Neural cell (in vitro differentiated cells): ENCODE data around the gene SUMO4. TPM values are rescaled to one million over a fixed set of nuclear protein-coding genes. Genes with fewer than 3 reads are reported as not detected.

Source experiments
- H2AFZ ChIP-seq: fragments of 200-600, 300-800 bp; sonication (generic), shearing (Covaris generic); 2 replicates; pipeline ENCODE4 v1.6.0; 2014; ENCODE audit warnings: low read depth, mild to moderate bottlenecking, antibody characterized with exemption, low read length, moderate library complexity
- H3F3A ChIP-seq: fragments of 200-600 bp; shearing (Covaris generic); 2 replicates; pipeline ENCODE4 v1.6.1; 2016; ENCODE audit warnings: mild to moderate bottlenecking, moderate library complexity, mixed read lengths, antibody characterized with exemption, low read length; ENCODE audit not compliant: insufficient read depth, poor library complexity, severe bottlenecking
- H3K27ac ChIP-seq: fragments of 200-600, 300-800 bp; sonication (generic), shearing (Covaris generic); 2 replicates; pipeline ENCODE4 v1.5.1; 2014; ENCODE audit warnings: mild to moderate bottlenecking, low read length, moderate library complexity
- H3K27me3 ChIP-seq: fragments of 300-800, 200-600 bp; sonication (generic), shearing (Covaris generic); 2 replicates; pipeline ENCODE4 v1.6.0; 2014; ENCODE audit warnings: mild to moderate bottlenecking, low read depth, low read length, moderate library complexity; ENCODE audit not compliant: insufficient read depth
- H3K36me3 ChIP-seq: fragments of 300-800, 200-600 bp; sonication (generic), shearing (Covaris generic); 2 replicates; pipeline ENCODE4 v1.5.1; 2014; ENCODE audit warnings: mild to moderate bottlenecking, antibody characterized with exemption, low read length, moderate library complexity; ENCODE audit not compliant: insufficient read depth
- H3K4me2 ChIP-seq: fragments of 300-800, 200-600 bp; sonication (generic), shearing (Covaris generic); 2 replicates; pipeline ENCODE4 v1.6.0; 2014; ENCODE audit warnings: mild to moderate bottlenecking, low read length
- H3K4me3 ChIP-seq: fragments of 300-800, 200-600 bp; sonication (generic), shearing (Covaris generic); 2 replicates; pipeline ENCODE4 v1.5.1; 2014; ENCODE audit warnings: mild to moderate bottlenecking, low read length, moderate library complexity
- H3K79me2 ChIP-seq: fragments of 200-600 bp; shearing (Covaris generic); replicated peaks from 2 replicates; pipeline ENCODE4 v1.6.0; 2014; ENCODE audit warnings: mild to moderate bottlenecking, low read length, moderate library complexity; ENCODE audit not compliant: insufficient read depth
- H3K9ac ChIP-seq: fragments of 300-800, 200-600 bp; sonication (generic), shearing (Covaris generic); 2 replicates; pipeline ENCODE4 v1.6.1; 2016; ENCODE audit warnings: mild to moderate bottlenecking, low read length, mixed read lengths
- H3K9me2 ChIP-seq: fragments of 200-600 bp; shearing (Covaris generic); 2 replicates; pipeline ENCODE4 v1.6.1; 2016; ENCODE audit warnings: mild to moderate bottlenecking, low read length, mixed read lengths; ENCODE audit not compliant: insufficient read depth
- H3K9me3 ChIP-seq: fragments of 200-600, 300-800 bp; sonication (generic), shearing (Covaris generic); 2 replicates; pipeline ENCODE4 v1.6.1; 2016; ENCODE audit warnings: mild to moderate bottlenecking, mixed run types, low read length, moderate library complexity, mixed read lengths
- H4K20me1 ChIP-seq: fragments of 200-600 bp; shearing (Covaris generic); 2 replicates; pipeline ENCODE4 v1.6.1; 2016; ENCODE audit warnings: mild to moderate bottlenecking, mixed run types; ENCODE audit not compliant: insufficient read depth
- EP300 ChIP-seq: fragments of 450-650 bp; conservative IDR thresholded peaks from 2 replicates; pipeline ENCODE4 v1.6.1; 2014; ENCODE audit warnings: antibody characterized with exemption, mild to moderate bottlenecking, moderate library complexity; ENCODE audit not compliant: poor library complexity, severe bottlenecking
- EZH2 ChIP-seq: fragments of 200-600, 300-800 bp; shearing (Covaris generic), sonication (generic); IDR thresholded peaks from 2 replicates; pipeline ENCODE4 v1.6.1; 2014; ENCODE audit warnings: antibody characterized with exemption, low read length, borderline replicate concordance, mild to moderate bottlenecking; ENCODE audit not compliant: insufficient read depth, poor library complexity, severe bottlenecking
- MXI1 ChIP-seq: fragments of 450-650 bp; conservative IDR thresholded peaks from 2 replicates; pipeline ENCODE4 v1.6.1; 2014; ENCODE audit warnings: antibody characterized with exemption, mild to moderate bottlenecking; ENCODE audit not compliant: poor library complexity, severe bottlenecking
- POLR2AphosphoS5 ChIP-seq: IDR thresholded peaks from 2 replicates; pipeline ENCODE4 v1.6.1; 2012
- RAD21 ChIP-seq: fragments of 450-650 bp; conservative IDR thresholded peaks from 2 replicates; pipeline ENCODE4 v1.6.1; 2014; ENCODE audit warnings: antibody characterized with exemption, mild to moderate bottlenecking, moderate library complexity
- REST ChIP-seq: IDR thresholded peaks from 2 replicates; pipeline ENCODE4 v1.6.1; 2012; ENCODE audit warnings: borderline replicate concordance
- SMC3 ChIP-seq: fragments of 450-650 bp; conservative IDR thresholded peaks from 2 replicates; pipeline ENCODE4 v1.6.1; 2014; ENCODE audit warnings: antibody characterized with exemption, mild to moderate bottlenecking, moderate library complexity; ENCODE audit not compliant: poor library complexity
- TAF1 ChIP-seq: IDR thresholded peaks from 2 replicates; pipeline ENCODE4 v1.6.1; 2012; ENCODE audit warnings: low read depth
- polyA plus RNA-seq: library from polyadenylated mRNA; depleted of rRNA; stranded (reverse); fragments of >200 nt; gene quantifications from 2 replicates; pipeline ENCODE4 v1.2.3, GENCODE V29; 2014
- TF ChIP-seq, protein P1 (sequence below): fragments of 450-650 bp; IDR thresholded peaks from 2 replicates; pipeline ENCODE4 v1.5.1; 2014; ENCODE audit warnings: antibody characterized with exemption, mild to moderate bottlenecking, moderate library complexity; ENCODE audit not compliant: poor library complexity, severe bottlenecking

SUMO4 gene
- polyA plus RNA-seq, 1 donor from 2014 or later: not detected

GRCh38 chr6:149383371-149383770 is 16.7 kb upstream of the SUMO4 start:
- Histone ChIP-seq H2AFZ (no peak overlapping the region), H3K9me3 (no peaks in the 10 kb centered on the region), H3K9ac (no peak overlapping the region), H3K36me3 (peaks cover 22% of the 10 kb centered on the region), H3K4me2 (no peak overlapping the region), H3K27me3 (no peaks in the 10 kb centered on the region), H3K27ac (no peak overlapping the region), H3K9me2 (no peaks in the 10 kb centered on the region), H3K4me3 (no peak overlapping the region), H3F3A (no peaks in the 10 kb centered on the region), H3K79me2 (peaks cover 20% of the 10 kb centered on the region), H4K20me1 (no peaks in the 10 kb centered on the region)
- TF ChIP-seq REST (no peak), POLR2AphosphoS5 (no peak), MXI1 (no peak), TAF1 (no peak), EZH2 (no peak), RAD21 (no peak), SMC3 (no peak), EP300 (no peak)
- TF ChIP-seq, protein P1, sequence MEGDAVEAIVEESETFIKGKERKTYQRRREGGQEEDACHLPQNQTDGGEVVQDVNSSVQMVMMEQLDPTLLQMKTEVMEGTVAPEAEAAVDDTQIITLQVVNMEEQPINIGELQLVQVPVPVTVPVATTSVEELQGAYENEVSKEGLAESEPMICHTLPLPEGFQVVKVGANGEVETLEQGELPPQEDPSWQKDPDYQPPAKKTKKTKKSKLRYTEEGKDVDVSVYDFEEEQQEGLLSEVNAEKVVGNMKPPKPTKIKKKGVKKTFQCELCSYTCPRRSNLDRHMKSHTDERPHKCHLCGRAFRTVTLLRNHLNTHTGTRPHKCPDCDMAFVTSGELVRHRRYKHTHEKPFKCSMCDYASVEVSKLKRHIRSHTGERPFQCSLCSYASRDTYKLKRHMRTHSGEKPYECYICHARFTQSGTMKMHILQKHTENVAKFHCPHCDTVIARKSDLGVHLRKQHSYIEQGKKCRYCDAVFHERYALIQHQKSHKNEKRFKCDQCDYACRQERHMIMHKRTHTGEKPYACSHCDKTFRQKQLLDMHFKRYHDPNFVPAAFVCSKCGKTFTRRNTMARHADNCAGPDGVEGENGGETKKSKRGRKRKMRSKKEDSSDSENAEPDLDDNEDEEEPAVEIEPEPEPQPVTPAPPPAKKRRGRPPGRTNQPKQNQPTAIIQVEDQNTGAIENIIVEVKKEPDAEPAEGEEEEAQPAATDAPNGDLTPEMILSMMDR: no peak

GRCh38 chr6:149384464-149384863 is 15.6 kb upstream of the SUMO4 start:
- Histone ChIP-seq H3F3A (no peaks in the 10 kb centered on the region), H3K27ac (no peak overlapping the region), H3K79me2 (peaks cover 20% of the 10 kb centered on the region), H3K36me3 (peaks cover 11% of the 10 kb centered on the region), H3K9me3 (no peaks in the 10 kb centered on the region), H2AFZ (no peak overlapping the region), H3K27me3 (no peaks in the 10 kb centered on the region), H3K4me2 (no peak overlapping the region), H3K4me3 (no peak overlapping the region), H3K9ac (no peak overlapping the region), H4K20me1 (no peaks in the 10 kb centered on the region), H3K9me2 (no peaks in the 10 kb centered on the region)
- TF ChIP-seq EP300 (no peak), SMC3 (no peak), EZH2 (no peak), POLR2AphosphoS5 (no peak), RAD21 (no peak)
- TF ChIP-seq, protein P1: no peak
